Stimulated activated CD4-positive, alpha-beta T cell treated with anti-CD3 and anti-CD28 coated beads, Interleukin-4, amount 100 ng/mL, for 1 hour (primary cell): Measurements from ENCODE around the gene DUSP21.
"Not testable (repeated sequence)": the region's sequence is repeated elsewhere in the genome, so short reads cannot be mapped to it uniquely, and the experiment has no call there.

ENCODE experiments used
- DNase-seq: peaks from one replicate; pipeline ENCODE4 v3.0.0-alpha.2; 2020

Gene DUSP21

GRCh38 chrX:44876767-44877166, 32.9 kb downstream of the DUSP21 start:
- no peak for DNase-seq

DNA sequence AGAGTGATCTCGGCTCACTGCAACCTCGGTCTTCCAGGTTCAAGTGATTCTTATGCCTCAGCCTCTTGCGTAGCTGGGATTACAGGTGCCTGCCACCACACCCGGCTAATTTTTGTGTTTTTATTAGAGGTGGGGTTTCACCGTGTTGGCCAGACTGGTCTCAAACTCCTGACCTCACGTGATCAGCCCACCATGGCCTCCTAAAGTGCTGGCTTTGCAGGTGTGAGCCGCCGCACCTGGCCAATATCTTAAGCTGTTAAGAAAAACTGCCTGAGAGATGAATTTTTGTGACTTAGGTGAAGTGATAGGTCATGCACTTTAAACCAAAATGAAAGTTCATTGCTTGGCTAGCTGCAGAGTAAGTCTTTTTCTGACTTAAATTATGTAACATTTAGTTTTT, 35.0 kb downstream of the DUSP21 start:
- no peak for DNase-seq

DNA sequence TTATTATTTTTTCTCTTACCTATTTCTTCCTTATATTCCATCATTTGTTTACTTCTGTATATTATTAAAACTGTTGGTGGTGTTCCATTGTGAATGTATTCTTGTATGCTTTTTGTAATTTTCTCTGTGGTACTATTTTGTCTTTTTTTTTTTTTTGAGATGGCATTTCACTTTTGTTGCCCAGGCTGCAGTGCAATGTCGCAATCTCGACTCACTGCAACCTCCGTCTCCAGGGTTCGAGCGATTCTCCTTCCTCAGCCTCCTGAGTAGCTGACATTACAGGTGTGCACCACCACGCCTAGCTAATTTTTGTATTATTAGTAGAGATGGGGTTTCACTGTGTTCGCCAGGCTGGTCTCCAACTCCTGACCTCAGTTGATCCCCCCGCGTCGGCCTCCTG, 37.7 kb downstream of the DUSP21 start:
- DNase-seq: no peak

- no peak for DNase-seq
Observed at GRCh38 chrX:44882635-44883034, 38.8 kb downstream of the DUSP21 start.

GRCh38 chrX:44884944-44885343, 41.1 kb downstream of the DUSP21 start:
- no peak for DNase-seq

- DNase-seq: no peak
Observed at GRCh38 chrX:44889824-44890223, 46.0 kb downstream of the DUSP21 start.

DNA sequence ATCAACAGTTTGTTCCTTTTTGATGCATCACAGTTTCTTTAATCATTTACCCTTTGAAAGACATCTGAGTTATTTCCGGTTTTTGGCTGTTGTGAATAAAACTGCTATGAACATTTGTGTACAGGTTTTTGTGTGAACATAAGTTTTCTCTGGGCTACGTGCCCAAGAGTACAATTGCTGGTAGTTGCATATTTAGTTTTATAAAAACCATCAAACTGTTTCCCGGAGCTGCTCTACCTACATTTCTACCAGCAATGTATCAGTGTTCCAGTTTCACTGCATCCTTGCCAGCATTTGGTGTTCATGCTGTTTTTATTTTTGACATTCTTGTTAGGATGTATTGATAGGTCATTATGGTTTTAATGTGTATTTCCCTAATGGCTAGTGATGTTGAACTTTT, 46.4 kb downstream of the DUSP21 start:
- DNase-seq: no peak

GRCh38 chrX:44890687-44891086, 46.9 kb downstream of the DUSP21 start:
- DNase-seq: not testable (repeated sequence)

- DNase-seq: no peak
Observed at GRCh38 chrX:44891642-44892041, 47.8 kb downstream of the DUSP21 start.
